Measurements from ENCODE around the gene CLDN22.

- TF ChIP-seq CTCF (conservative IDR thresholded peaks at IDR 0.05) (no peak), ZFX (IDR thresholded peaks at IDR 0.05) (no peak)
These were observed 7.2 kb downstream of the CLDN22 start for GRCh38 chr4:183312841-183313240.

All from C4-2B (cell line).